ENCODE data around the gene SNED1.

GRCh38 chr2:241070811-241071676 lies 72.6 kb downstream of the SNED1 start:
- TF ChIP-seq CTCF (IDR thresholded peaks at IDR 0.05; ENCODE audit: insufficient read depth, low read length) (no peak), GABPA (IDR thresholded peaks at IDR 0.05; ENCODE audit: low read depth) (no peak), SPI1 (IDR thresholded peaks at IDR 0.05; ENCODE audit: borderline replicate concordance, low read depth) (no peak)
